H9 (cell line): ENCODE measurements around the gene SRP19. TPM values are rescaled to one million over a fixed set of nuclear protein-coding genes. Genes with fewer than 3 reads are reported as not detected.

Experiments
- DNase-seq: peaks from one replicate; pipeline ENCODE4 v3.0.0-alpha.2; 2017
- H2AFZ ChIP-seq: one replicate; pipeline ENCODE4 v1.6.1; 2013; ENCODE audit warnings: mild to moderate bottlenecking, low read length, control low read depth, moderate library complexity
- H2AK5ac ChIP-seq: 2 replicates; pipeline ENCODE4 v1.6.1; 2013; ENCODE audit warnings: low read length, control low read depth, mixed read lengths; ENCODE audit not compliant: insufficient read length
- H2BK120ac ChIP-seq: one replicate; pipeline ENCODE4 v1.6.1; 2013; ENCODE audit warnings: low read depth, mild to moderate bottlenecking, low read length, control low read depth, inconsistent platforms; ENCODE audit not compliant: poor library complexity, severe bottlenecking
- H2BK12ac ChIP-seq: 2 replicates; pipeline ENCODE4 v1.6.1; 2013; ENCODE audit warnings: low read length, control low read depth, mixed read lengths, low read depth; ENCODE audit not compliant: insufficient read length
- H2BK15ac ChIP-seq: 2 replicates; pipeline ENCODE4 v1.6.1; 2013; ENCODE audit warnings: low read depth, low read length, control low read depth
- H2BK20ac ChIP-seq: one replicate; pipeline ENCODE4 v1.6.1; 2013; ENCODE audit warnings: low read depth, mild to moderate bottlenecking, low read length, control low read depth, inconsistent platforms; ENCODE audit not compliant: poor library complexity, severe bottlenecking
- H2BK5ac ChIP-seq: 2 replicates; pipeline ENCODE4 v1.6.1; 2013; ENCODE audit warnings: low read length, control low read depth, mixed read lengths; ENCODE audit not compliant: insufficient read length
- H3K14ac ChIP-seq: 2 replicates; pipeline ENCODE4 v1.6.1; 2013; ENCODE audit warnings: low read length, control low read depth; ENCODE audit not compliant: insufficient read depth
- H3K18ac ChIP-seq: 2 replicates; pipeline ENCODE4 v1.6.1; 2013; ENCODE audit warnings: low read depth, mild to moderate bottlenecking, mixed read lengths, low read length, control low read depth; ENCODE audit not compliant: insufficient read length
- H3K23ac ChIP-seq: 2 replicates; pipeline ENCODE4 v1.6.1; 2013; ENCODE audit warnings: low read length, control low read depth, mixed read lengths, low read depth; ENCODE audit not compliant: insufficient read length
- H3K23me2 ChIP-seq: 2 replicates; pipeline ENCODE4 v1.6.1; 2013; ENCODE audit warnings: low read depth, mild to moderate bottlenecking, mixed read lengths, low read length, control low read depth; ENCODE audit not compliant: insufficient read length, poor library complexity, severe bottlenecking
- H3K27ac ChIP-seq: 2 replicates; pipeline ENCODE4 v1.5.1; 2013; ENCODE audit warnings: low read length, control low read depth, mixed read lengths, low read depth; ENCODE audit not compliant: insufficient read length
- H3K27me3 ChIP-seq: 2 replicates; pipeline ENCODE4 v1.6.1; 2013; ENCODE audit warnings: low read length, control low read depth, inconsistent platforms; ENCODE audit not compliant: insufficient read depth
- H3K4ac ChIP-seq: 2 replicates; pipeline ENCODE4 v1.6.1; 2013; ENCODE audit warnings: low read depth, mild to moderate bottlenecking, control low read depth, inconsistent platforms, low read length, moderate library complexity
- H3K4me1 ChIP-seq: 2 replicates; pipeline ENCODE4 v1.6.1; 2013; ENCODE audit warnings: low read length, control low read depth, inconsistent platforms; ENCODE audit not compliant: insufficient read depth
- H3K4me2 ChIP-seq: 2 replicates; pipeline ENCODE4 v1.6.1; 2013; ENCODE audit warnings: low read length, control low read depth, mixed read lengths; ENCODE audit not compliant: insufficient read length, insufficient read depth
- H3K56ac ChIP-seq: 2 replicates; pipeline ENCODE4 v1.6.1; 2013; ENCODE audit warnings: low read depth, mild to moderate bottlenecking, mixed read lengths, low read length, control low read depth; ENCODE audit not compliant: insufficient read length
- H3K79me1 ChIP-seq: 2 replicates; pipeline ENCODE4 v1.6.1; 2013; ENCODE audit warnings: low read depth, mild to moderate bottlenecking, moderate library complexity, low read length, control low read depth, inconsistent platforms; ENCODE audit not compliant: insufficient read depth, poor library complexity, severe bottlenecking
- H3K79me2 ChIP-seq: 2 replicates; pipeline ENCODE4 v1.6.1; 2013; ENCODE audit warnings: low read length, control low read depth, inconsistent platforms; ENCODE audit not compliant: insufficient read depth
- H3K9ac ChIP-seq: 2 replicates; pipeline ENCODE4 v1.6.1; 2013; ENCODE audit warnings: low read length, control low read depth, mixed read lengths; ENCODE audit not compliant: insufficient read length; ENCODE audit errors: extremely low read depth
- H3K9me3 ChIP-seq: one replicate; pipeline ENCODE4 v1.6.1; 2013; ENCODE audit warnings: low read depth, low read length, inconsistent platforms; ENCODE audit not compliant: control insufficient read depth
- H3T11ph ChIP-seq: one replicate; pipeline ENCODE4 v1.6.1; 2013; ENCODE audit warnings: mild to moderate bottlenecking, low read length, control low read depth, inconsistent platforms
- H4K20me1 ChIP-seq: one replicate; pipeline ENCODE4 v1.6.1; 2013; ENCODE audit not compliant: control insufficient read depth, insufficient read length, insufficient read depth
- H4K5ac ChIP-seq: 2 replicates; pipeline ENCODE4 v1.6.1; 2013; ENCODE audit warnings: low read depth, mild to moderate bottlenecking, mixed read lengths, low read length, control low read depth; ENCODE audit not compliant: insufficient read length
- H4K8ac ChIP-seq: replicated peaks from 2 replicates; pipeline ENCODE4 v1.6.1; 2013; ENCODE audit warnings: low read length, control low read depth, mixed read lengths, low read depth; ENCODE audit not compliant: insufficient read length
- H4K91ac ChIP-seq: 2 replicates; pipeline ENCODE4 v1.6.1; 2013; ENCODE audit warnings: low read depth, mild to moderate bottlenecking, moderate library complexity, mixed read lengths, low read length, control low read depth; ENCODE audit not compliant: insufficient read length
- H3K27ac Mint-ChIP-seq, 3 experiments: 2 replicates in 2 of 3; 3 replicates in 1 of 3; pipeline ENCODE4 v1.8.0; 2020 to 2021; ENCODE audit warnings: mixed read lengths in 3 of 3, mild to moderate bottlenecking in 1 of 3, moderate library complexity in 1 of 3
- H3K27me3 Mint-ChIP-seq: 2 replicates; pipeline ENCODE4 v1.8.0; 2021; ENCODE audit warnings: low read depth, mild to moderate bottlenecking, moderate library complexity, mixed read lengths
- H3K36me3 Mint-ChIP-seq, 3 experiments: 2 replicates in 2 of 3; 3 replicates in 1 of 3; pipeline ENCODE4 v1.8.0; 2020 to 2021; ENCODE audit warnings: low read depth in 3 of 3, mixed read lengths in 3 of 3; ENCODE audit not compliant: insufficient read depth in 1 of 3
- H3K4me1 Mint-ChIP-seq, 2 experiments: 2 replicates each; pipeline ENCODE4 v1.8.0; 2020; ENCODE audit warnings: mixed read lengths in 2 of 2
- H3K4me3 Mint-ChIP-seq, 2 experiments: 2 replicates in 1 of 2; 3 replicates in 1 of 2; pipeline ENCODE4 v1.8.0; 2020 to 2021; ENCODE audit warnings: mild to moderate bottlenecking in 2 of 2, mixed read lengths in 2 of 2, moderate library complexity in 1 of 2
- H3K9me3 Mint-ChIP-seq, 2 experiments: 2 replicates in 1 of 2; 3 replicates in 1 of 2; pipeline ENCODE4 v1.8.0; 2020; ENCODE audit warnings: mild to moderate bottlenecking in 2 of 2, mixed read lengths in 2 of 2, moderate library complexity in 1 of 2
- CTCF ChIP-seq: fragments of 200-600 bp; sonication (generic); conservative IDR thresholded peaks from 3 replicates; pipeline ENCODE4 v1.8.0; 2021; ENCODE audit warnings: antibody characterized with exemption, mild to moderate bottlenecking
- WGBS: extraction: QIAGEN DNeasy Blood & Tissue Kit; methylation state at CpG from one replicate; pipeline ENCODE4 v1.1.7; 2013; ENCODE audit warnings: missing lambda C conversion rate, low lambda C conversion rate, mixed read lengths; ENCODE audit not compliant: insufficient read length; ENCODE audit errors: extremely low coverage; 5-methylcytosine and 5-hydroxymethylcytosine counted together
- total RNA-seq: library from RNA; stranded (reverse); gene quantifications from 2 replicates; pipeline ENCODE4 v1.2.1, GENCODE V29; 2021

The SRP19 gene
- total RNA-seq, 1 experiment from 2014 or later: 78.9 TPM

- Histone ChIP-seq H3K4me1 (no peaks in the 10 kb centered on the region), H3K79me2 (peaks cover 17% of the 10 kb centered on the region; the same call in 1 of the 2 replicates), H2BK15ac (no peak overlapping the region), H2AK5ac (no peak overlapping the region), H2BK120ac (no peak overlapping the region), H3K23ac (no peak overlapping the region), H3K27ac (no peak overlapping the region), H2BK20ac (no peak overlapping the region), H3K79me1 (peaks cover 3% of the 10 kb centered on the region), H4K91ac (no peak overlapping the region), H3K9me3 (no peaks in the 10 kb centered on the region), H3K4me2 (no peak overlapping the region), H2AFZ (no peak overlapping the region), H2BK12ac (no peak overlapping the region), H2BK5ac (no peak overlapping the region), H3K4ac (no peak overlapping the region), H4K20me1 (no peaks in the 10 kb centered on the region), H3K23me2 (peaks cover 4% of the 10 kb centered on the region), H3K27me3 (no peaks in the 10 kb centered on the region), H3K18ac (no peak overlapping the region), H3K56ac (no peak overlapping the region), H4K5ac (no peak overlapping the region), H3K14ac (no peak overlapping the region), H3K9ac (no peak overlapping the region), H4K8ac (no peak overlapping the region), H3T11ph (no peak overlapping the region)
- Mint-ChIP-seq H3K27ac (no peak overlapping the region), H3K9me3 (peaks cover 0 to 4% of the 10 kb centered on the region in 2 experiments; a peak in 2 of 5 replicates), H3K36me3 (peaks cover 47 to 80% (median 59%) of the 10 kb centered on the region in 3 experiments), H3K4me3 (no peak overlapping the region), H3K4me1 (peaks cover 13 to 19% of the 10 kb centered on the region in 2 experiments), H3K27me3 (peaks cover 5% of the 10 kb centered on the region)
- no peak for DNase-seq
- TF ChIP-seq CTCF: no peak
- WGBS: no CpG with 5 or more reads among the region's 3 CpGs
Observed at GRCh38 chr5:112865128-112865527, 4.0 kb downstream of the SRP19 start.
